PC-9 (cell line): ENCODE data around the gene FOXP1. TPM values are rescaled to one million over a fixed set of nuclear protein-coding genes. Genes with fewer than 3 reads are reported as not detected.

Source experiments
- BruUV-seq: library from RNA; stranded (reverse); fragments of 400-500 nt; replicated peaks from 2 replicates; lab custom pipeline; 2021; lab: Mats Ljungman, UMichigan
- CTCF ChIA-PET: fragments of 300-600 bp; sonication (Branson Sonifier 250); formaldehyde crosslinking; loops from one replicate; lab custom pipeline; 2022; ENCODE audit warnings: antibody characterized with exemption; lab: Charles Lee
- POLR2A ChIA-PET: fragments of 300-600 bp; sonication (Branson Sonifier 250); formaldehyde crosslinking; loops from one replicate; lab custom pipeline; 2022; ENCODE audit warnings: antibody characterized with exemption; ENCODE audit not compliant: unreplicated experiment; lab: Charles Lee
- DNase-seq, 2 experiments: peaks; one replicate each; pipeline versions ENCODE4 v3.0.0 to v3.0.0-alpha.2; 2015 to 2022; ENCODE audit warnings: mixed read lengths in 1 of 2
- H2AFZ ChIP-seq: fragments of 200-600 bp; sonication (generic); 2 replicates; pipeline ENCODE4 v1.8.1; 2017; ENCODE audit warnings: antibody characterized with exemption
- H3F3A ChIP-seq: fragments of 200-600 bp; sonication (generic); 2 replicates; pipeline ENCODE4 v1.8.1; 2017; ENCODE audit warnings: antibody characterized with exemption, mild to moderate bottlenecking, low read depth; ENCODE audit not compliant: insufficient read depth
- H3K27ac ChIP-seq: fragments of 200-600 bp; sonication (generic); 2 replicates; pipeline ENCODE4 v1.6.1; 2016; ENCODE audit warnings: mixed run types
- H3K27me3 ChIP-seq: fragments of 200-600 bp; sonication (generic); 2 replicates; pipeline ENCODE4 v1.6.1; 2016; ENCODE audit warnings: low read depth, mixed run types; ENCODE audit not compliant: insufficient read depth
- H3K36me3 ChIP-seq: fragments of 200-600 bp; sonication (generic); 2 replicates; pipeline ENCODE4 v1.6.1; 2016; ENCODE audit warnings: low read depth, mixed run types
- H3K4me1 ChIP-seq: fragments of 200-600 bp; sonication (generic); replicated peaks from 2 replicates; pipeline ENCODE4 v1.6.1; 2016; ENCODE audit warnings: mixed run types; ENCODE audit not compliant: insufficient read depth
- H3K4me2 ChIP-seq: fragments of 200-600 bp; sonication (generic); 2 replicates; pipeline ENCODE4 v1.6.1; 2017; ENCODE audit warnings: mixed run types
- H3K4me3 ChIP-seq: fragments of 200-600 bp; sonication (generic); 2 replicates; pipeline ENCODE4 v1.6.1; 2016; ENCODE audit warnings: mixed run types
- H3K79me2 ChIP-seq: fragments of 200-600 bp; sonication (generic); 2 replicates; pipeline ENCODE4 v1.6.1; 2017; ENCODE audit warnings: low read depth, mixed run types
- H3K9me2 ChIP-seq: fragments of 200-600 bp; sonication (generic); 2 replicates; pipeline ENCODE4 v1.8.1; 2017; ENCODE audit warnings: mild to moderate bottlenecking; ENCODE audit not compliant: insufficient read depth
- H3K9me3 ChIP-seq: fragments of 200-600 bp; sonication (generic); 2 replicates; pipeline ENCODE4 v1.8.1; 2016; ENCODE audit warnings: low read depth; ENCODE audit not compliant: insufficient read depth
- H4K20me1 ChIP-seq: fragments of 200-600 bp; sonication (generic); 2 replicates; pipeline ENCODE4 v1.8.1; 2017; ENCODE audit not compliant: insufficient read depth
- CTCF ChIP-seq: fragments of 200-600 bp; sonication (generic); conservative IDR thresholded peaks from 2 replicates; pipeline ENCODE4 v1.6.1; 2017; ENCODE audit warnings: mixed run types, antibody characterized with exemption, mild to moderate bottlenecking, moderate library complexity
- EZH2 ChIP-seq: fragments of 200-600 bp; sonication (generic); IDR thresholded peaks from 2 replicates; pipeline ENCODE4 v1.8.0; 2017; ENCODE audit warnings: antibody characterized with exemption, low read depth
- intact Hi-C: fragments of 100-400 bp; cut with micrococcal nuclease; formaldehyde crosslinking; loops from one replicate; pipeline ENCODE4 v1.10.0; 2022; ENCODE audit not compliant: unreplicated experiment
- total RNA-seq: library from RNA; stranded (reverse); gene quantifications from 2 replicates; pipeline ENCODE4 v1.2.3, GENCODE V29; 2021

Gene FOXP1
- total RNA-seq, 1 experiment from 2014 or later = 33.3 TPM

- DNase-seq = no peak
- Histone ChIP-seq H3K9me2 (no peaks in the 10 kb centered on the region), H3K27ac (no peak overlapping the region), H3F3A (no peaks in the 10 kb centered on the region), H2AFZ (no peak overlapping the region), H3K9me3 (no peaks in the 10 kb centered on the region), H3K4me3 (no peak overlapping the region), H3K4me1 (no peaks in the 10 kb centered on the region), H4K20me1 (no peaks in the 10 kb centered on the region), H3K27me3 (no peaks in the 10 kb centered on the region), H3K36me3 (no peaks in the 10 kb centered on the region), H3K4me2 (no peak overlapping the region), H3K79me2 (no peaks in the 10 kb centered on the region)
- no TSS peak for BruUV-seq
- POLR2A ChIA-PET = no interaction called here
- TF ChIP-seq EZH2 (no peak), CTCF (no peak)
- CTCF ChIA-PET = no interaction called here
- intact Hi-C loops = no loop called here
Observed at GRCh38 chr3:71369701-71370391, 213.7 kb downstream of the FOXP1 start.

GRCh38 chr3:71366988-71367604, 216.4 kb downstream of the FOXP1 start:
- Histone ChIP-seq H3K79me2 (no peaks in the 10 kb centered on the region), H3K36me3 (no peaks in the 10 kb centered on the region), H3F3A (no peaks in the 10 kb centered on the region), H2AFZ (no peak overlapping the region), H3K9me2 (no peaks in the 10 kb centered on the region), H3K27me3 (no peaks in the 10 kb centered on the region), H3K4me2 (no peak overlapping the region), H3K9me3 (no peaks in the 10 kb centered on the region), H4K20me1 (no peaks in the 10 kb centered on the region), H3K4me1 (no peaks in the 10 kb centered on the region), H3K27ac (no peak overlapping the region), H3K4me3 (no peak overlapping the region)
- no peak for TF ChIP-seq CTCF
- TF ChIP-seq EZH2 = no peak
- ChIA-PET POLR2A (no interaction called here), CTCF (no interaction called here)
- no peak for DNase-seq
- no TSS peak for BruUV-seq
- intact Hi-C loops = no loop called here

GRCh38 chr3:71361334-71361890, 222.1 kb downstream of the FOXP1 start:
- POLR2A ChIA-PET = no interaction called here
- intact Hi-C loops = no loop called here
- Histone ChIP-seq H3K79me2 (no peaks in the 10 kb centered on the region), H3K4me3 (no peak overlapping the region), H3K9me2 (no peaks in the 10 kb centered on the region), H3K27me3 (no peaks in the 10 kb centered on the region), H3K27ac (no peak overlapping the region), H3K4me1 (no peaks in the 10 kb centered on the region), H3F3A (no peaks in the 10 kb centered on the region), H3K4me2 (no peak overlapping the region), H4K20me1 (no peaks in the 10 kb centered on the region), H2AFZ (no peak overlapping the region), H3K9me3 (no peaks in the 10 kb centered on the region), H3K36me3 (no peaks in the 10 kb centered on the region)
- TF ChIP-seq EZH2 (no peak), CTCF (no peak)
- no peak for DNase-seq
- CTCF ChIA-PET = no interaction called here
- no TSS peak for BruUV-seq
